CMK (cell line): ENCODE results near the gene CDH23.
"Not testable (repeated sequence)": the region's sequence is repeated elsewhere in the genome, so short reads cannot be mapped to it uniquely, and the experiment has no call there.

Experiments
- DNase-seq: peaks from one replicate; pipeline ENCODE4 v3.0.0-alpha.2; 2010; ENCODE audit warnings: low read depth

The CDH23 gene

DNA sequence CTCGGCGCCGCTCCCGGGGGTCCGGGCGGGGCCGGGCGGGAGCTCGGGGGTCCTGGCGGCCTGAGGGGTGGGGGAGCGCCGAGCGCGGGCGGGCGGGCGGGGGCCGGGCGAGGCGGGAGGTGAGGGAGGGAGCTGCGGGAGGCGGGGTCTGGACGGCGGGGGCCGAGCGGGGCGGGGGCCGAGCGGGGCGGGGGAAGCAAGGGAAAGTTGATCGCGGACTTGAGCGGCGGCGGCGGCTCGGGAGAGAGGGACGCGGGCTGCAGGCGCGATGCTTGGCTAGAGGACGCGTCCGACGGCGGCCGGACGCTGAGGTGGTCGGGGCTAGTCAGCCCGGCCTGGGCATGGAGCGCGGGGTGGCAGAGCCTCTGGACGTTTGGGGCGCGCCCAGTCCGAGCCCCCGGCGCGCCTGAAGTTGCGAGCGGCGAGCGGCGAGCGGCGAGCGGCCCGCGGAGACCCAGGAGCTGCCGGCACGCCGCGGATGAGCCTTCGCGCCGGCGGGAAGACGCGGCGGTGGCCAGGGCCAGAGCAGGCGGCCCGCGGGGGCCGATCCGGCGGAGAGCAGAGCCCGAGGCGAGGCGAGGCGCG, at the start of gene CDH23:
Gene CDH23 (plus strand): TSS at position 210 of the 585 bp plus-strand sequence. CDS start 42,912 bp downstream, outside the sequence.
- no peak for DNase-seq

DNA sequence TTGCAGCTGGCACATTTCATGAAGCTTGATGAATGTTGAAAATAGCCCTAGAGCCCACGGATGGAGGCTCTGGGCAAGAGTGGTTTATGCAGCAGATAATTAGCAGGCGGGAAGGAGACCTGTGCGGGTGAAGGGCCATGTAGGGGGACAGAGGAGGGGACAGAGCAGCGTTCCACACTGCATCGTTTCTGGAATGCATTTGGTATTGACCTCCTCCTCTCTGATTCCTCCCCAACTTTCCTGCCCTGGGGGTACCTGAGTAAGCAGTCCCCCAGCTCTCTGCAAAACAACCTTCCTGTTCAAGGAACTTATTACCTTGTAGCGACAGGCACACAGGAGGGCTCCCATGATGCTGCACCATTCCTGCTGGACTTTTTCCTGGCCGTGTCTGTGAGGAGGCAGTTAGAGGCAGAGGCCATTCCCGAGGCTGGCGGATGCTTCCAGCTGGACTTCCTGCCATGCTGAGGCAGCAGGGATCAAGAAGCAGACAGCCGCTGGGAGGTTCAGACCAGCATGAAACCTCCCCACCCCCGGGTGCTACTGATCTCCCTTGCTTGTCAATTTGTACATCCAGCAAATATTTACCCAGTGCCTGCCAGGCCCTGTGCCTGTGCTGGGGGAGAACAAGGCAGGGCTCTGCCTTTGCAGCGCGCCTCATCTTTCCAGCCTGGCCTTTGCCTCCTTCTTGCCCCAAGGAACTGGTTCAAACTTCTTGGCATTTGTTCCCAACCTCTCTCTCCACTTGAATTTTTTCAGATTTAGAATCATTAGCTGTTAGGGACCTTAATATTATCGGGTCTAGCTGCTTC, 48.9 kb upstream of the CDH23 start:
- no peak for DNase-seq

DNA sequence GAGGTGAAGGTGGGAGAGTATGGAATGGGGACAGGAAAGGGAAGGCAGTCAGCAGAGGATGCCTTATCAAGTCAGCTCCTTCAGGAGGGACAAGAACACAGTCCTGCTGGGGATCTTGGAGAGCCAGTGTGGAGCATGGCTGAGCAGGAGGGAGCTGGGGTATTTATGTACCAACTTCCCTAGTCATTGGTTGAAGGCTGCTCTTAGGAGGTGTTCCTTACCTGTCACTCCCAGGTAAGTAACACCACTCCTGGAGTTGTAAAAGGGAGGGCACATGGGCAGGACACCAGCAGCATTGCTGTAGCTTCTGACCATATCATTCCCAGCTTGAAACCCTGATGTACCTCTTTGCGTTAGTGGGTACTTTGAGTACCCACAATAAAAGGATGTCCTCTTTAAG, 47.9 kb upstream of the CDH23 start:
- DNase-seq, result no peak

DNA sequence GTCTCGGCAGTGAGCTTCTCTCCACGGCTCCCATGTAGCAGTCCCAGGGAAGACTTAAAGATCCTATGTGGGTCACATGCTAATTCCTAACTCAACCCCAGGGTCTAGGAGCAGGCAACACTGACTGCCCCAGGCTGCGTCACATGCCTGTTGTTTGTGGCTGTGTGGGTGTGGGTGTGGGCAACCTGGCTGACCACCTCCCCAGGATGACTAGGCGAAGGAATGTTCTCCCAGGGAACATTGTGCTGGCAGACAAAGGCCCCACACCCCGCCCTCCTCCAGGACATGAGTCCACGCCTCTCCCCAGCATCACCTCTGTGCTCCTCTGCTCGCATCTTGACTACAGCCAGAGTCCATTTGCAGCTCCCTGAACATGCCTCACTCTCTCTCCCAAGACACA, 47.3 kb upstream of the CDH23 start:
- DNase-seq, result no peak

DNA sequence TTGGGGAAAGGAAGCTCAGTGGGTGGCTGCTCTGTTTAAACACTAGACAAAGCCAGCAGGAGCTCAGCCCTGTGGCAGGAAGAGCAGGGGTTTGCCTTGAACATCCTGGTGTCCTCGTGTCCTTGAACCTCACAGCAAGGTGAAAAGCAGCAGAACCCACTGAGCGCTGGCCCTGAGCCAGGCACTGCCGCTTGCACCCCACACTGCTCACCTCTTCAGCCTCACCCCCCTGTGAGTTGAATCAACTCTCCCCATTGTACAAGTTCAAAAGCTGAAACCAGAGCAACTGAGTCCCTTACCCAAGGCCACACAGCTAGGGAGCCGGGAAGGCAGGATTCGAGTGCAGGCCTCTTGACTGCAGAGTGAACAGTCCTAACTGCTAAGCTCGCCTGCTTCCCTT, 45.6 kb upstream of the CDH23 start:
- DNase-seq, result no peak

DNA sequence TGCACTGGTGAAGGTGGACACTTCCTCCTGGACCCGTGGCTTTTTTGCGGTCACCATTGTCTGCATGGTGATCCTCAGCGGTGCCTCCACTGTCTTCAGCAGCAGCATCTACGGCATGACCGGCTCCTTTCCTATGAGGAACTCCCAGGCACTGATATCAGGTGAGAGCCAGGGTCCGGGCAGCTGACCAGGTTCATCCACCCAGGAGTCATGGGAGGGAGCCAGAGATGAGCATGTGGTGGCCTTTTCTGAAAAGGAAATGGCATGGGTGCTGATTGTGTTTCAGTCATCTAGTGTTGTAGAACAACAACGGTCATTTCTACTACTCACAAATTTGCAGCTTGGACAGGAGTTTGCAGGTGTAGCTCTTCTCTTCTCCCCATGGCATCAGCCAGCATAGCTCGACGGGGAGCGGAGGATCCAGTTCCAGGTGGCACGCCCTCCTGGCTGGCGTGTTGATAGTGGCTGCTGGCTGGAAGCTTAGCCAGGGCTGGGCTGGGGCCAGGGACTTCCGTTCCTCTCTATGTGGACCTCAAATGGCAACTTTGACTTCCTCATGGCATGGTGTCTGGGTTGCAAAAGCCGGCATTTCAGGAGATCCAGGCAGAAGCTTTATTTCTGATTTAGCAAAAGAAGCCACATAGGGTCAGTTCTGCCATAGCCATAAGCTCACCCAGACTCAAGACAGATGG, 44.9 kb upstream of the CDH23 start:
- DNase-seq, result no peak

DNA sequence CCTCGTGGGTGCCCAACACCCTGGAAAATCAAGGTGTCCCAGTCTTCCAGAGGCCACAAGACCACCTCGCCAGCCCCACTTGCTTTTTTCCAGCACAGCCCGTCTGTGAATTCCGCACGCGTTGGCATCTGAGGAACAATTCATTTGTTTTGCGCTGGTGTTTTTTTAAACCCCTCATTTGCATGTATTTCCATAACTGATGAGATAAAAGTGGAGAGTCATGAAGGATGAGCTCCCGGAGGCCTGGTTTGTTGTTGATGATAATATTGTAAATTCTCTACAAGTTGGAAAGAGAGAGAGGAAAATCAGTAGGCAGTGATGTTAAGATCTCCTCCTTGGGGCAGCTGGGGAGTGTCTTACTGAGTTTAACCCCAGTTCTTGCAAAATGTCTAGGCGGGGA, 43.1 kb upstream of the CDH23 start:
- no peak for DNase-seq

DNA sequence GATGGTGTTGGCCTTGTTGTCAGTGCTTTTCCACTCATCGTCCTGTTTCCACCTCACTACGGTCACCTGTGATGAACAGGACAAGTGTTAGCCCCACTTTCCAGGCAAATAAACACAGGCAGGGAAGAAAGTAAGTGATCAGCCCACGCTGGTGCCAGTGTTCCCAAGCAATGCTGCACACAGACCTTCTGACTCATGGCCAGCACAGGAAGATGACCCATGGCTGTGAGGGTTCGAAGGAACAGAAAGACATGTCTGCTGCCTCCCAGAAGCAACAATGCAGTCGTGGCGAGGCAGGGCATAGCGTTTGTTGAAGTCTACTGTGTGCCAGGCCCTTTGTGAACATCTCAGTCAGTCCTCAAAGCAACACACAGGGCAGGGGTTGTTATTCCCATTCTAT, 41.9 kb upstream of the CDH23 start:
- DNase-seq, result no peak

DNA sequence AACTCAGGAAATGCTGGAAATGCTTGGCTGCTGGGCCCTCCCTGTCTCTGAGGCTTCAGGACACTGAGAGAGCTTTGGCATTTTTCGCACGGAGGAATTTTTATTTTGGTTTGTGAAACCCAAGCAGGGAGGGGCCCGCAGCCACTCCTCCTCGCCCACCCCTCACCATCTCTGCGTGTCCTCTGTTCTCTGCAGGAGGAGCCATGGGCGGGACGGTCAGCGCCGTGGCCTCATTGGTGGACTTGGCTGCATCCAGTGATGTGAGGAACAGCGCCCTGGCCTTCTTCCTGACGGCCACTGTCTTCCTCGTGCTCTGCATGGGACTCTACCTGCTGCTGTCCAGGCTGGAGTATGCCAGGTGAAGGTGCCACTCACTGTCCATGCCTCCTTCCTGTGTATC, 40.8 kb upstream of the CDH23 start:
- no peak for DNase-seq

DNA sequence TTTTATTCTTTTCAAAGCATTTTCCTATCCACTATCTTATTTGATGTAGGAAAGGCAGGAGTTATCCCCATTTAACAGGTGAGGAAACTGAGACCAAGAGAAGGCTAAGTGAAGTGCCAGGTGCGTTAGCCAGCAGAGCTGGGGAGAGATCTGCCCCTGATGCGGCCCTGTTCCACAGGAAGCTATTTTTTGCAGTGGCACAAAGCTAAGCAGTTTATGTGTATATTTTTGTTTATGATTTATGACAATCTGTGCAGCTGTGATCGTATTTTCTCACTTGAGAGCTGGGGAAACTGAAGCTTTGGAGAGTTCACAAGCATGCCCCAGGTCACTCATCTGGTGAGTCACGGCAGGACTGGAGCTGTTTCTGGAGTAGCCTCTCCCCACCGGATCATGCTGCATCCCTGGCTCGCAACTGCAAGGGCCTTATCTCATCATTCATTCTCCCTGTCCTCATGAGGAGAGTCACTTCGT, 38.9 kb upstream of the CDH23 start:
- no peak for DNase-seq

DNA sequence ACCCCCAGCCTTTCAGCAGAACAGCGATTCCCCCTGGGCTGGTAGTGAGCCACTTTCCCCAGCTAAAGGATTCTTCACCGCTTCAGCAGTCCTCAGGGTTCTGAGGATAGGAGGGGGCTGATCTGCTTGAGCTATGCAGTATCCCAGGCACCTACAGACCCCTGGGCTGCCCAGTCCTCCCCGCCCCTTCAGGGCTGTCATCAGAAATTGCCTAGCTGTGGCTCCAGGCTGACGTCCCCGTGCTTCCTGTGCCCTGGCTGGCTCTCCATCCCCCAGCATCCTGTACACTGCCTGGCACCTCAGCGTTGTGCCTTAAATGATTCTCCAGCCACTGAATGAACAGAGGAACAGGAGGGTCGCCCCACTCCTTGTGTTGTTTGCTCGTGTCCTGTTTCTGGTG, 38.4 kb upstream of the CDH23 start:
- no peak for DNase-seq

DNA sequence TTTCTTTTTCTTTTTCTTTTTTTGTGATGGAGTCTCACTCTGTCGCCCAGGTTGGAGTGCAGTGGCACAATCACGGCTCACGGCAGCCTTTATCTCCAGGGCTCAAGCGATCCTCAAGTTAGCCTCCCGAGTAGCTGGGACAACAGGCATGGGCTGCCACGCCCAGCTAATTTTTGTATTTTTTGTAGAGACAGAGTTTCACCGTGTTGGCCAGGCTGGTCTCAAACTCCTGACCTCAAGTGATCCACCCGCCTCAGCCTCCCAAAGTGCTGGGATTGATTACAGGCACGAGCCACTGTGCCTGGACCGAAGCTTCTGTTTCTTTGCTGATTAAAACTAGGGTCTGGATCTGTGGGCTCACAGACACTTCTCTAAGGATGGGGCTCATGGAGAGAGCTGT, 37.8 kb upstream of the CDH23 start:
- not testable (repeated sequence) for DNase-seq

DNA sequence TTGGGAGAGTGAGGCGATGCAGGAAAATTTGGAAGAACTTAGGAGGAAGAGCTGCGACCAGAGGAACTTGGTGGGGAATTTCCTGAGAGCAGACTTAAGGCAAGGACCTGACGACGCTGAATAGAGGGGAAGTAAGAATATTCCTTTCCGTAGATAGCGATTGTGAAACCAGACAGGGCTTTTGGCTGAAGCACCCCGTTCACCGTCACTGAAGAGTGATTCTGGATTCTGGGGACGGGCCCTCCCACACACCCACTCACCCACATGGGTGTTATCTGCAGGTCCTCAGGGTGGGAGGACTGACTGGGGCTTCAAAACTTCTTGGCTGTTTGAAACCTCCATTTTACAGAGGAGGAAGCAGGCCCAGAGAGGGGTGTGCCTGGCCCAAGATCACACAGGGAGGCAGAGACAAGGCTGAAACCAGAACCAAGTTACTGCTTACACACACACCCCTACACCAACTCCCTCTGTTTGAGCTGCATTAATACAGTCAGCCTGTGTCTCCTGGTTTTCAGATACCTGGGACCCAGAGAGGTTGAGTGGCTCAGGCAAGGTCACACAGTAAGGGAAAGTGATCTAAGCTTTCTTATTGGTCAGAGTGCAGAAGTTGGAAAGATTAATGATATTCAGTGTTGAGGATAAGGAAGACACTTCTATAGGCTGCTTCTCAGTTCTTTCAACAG, 37.2 kb upstream of the CDH23 start:
- no peak for DNase-seq

DNA sequence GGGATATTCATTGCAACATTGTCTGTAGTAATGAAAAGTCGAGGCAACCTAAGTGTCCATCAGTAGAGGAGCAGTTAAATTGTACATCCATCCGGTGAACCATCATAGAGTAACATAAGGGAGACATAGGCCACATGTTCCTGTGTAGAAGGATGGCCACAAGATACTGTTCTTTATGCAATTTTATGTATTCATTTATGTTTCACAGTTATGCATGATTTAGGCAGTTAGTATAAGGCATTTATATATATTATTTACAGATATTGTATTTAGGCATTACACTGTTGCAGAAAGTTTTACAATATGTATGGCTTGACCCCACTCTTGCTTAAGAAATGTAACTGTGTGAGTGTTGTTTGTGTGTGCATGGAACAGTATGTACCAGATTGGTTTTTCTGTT, 36.0 kb upstream of the CDH23 start:
- no peak for DNase-seq

DNA sequence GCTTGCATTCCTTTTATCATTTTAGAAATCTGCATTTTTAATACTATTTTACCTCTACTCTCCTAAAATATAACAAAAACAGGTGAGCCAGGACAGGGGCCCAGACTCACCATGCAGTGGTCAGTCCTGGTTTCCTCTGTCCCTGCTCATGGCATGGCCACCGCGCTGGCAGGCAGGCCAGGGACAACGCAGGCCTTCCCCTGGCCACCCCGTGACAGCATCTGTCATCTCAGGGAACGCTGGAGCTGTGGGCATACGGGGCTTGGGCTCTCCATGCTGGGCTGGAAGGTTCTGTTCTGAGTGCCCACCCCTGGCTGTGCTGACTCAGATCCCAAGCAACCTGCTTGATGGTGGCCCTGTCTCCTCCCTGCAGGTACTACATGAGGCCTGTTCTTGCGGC, 35.1 kb upstream of the CDH23 start:
- DNase-seq, result no peak

DNA sequence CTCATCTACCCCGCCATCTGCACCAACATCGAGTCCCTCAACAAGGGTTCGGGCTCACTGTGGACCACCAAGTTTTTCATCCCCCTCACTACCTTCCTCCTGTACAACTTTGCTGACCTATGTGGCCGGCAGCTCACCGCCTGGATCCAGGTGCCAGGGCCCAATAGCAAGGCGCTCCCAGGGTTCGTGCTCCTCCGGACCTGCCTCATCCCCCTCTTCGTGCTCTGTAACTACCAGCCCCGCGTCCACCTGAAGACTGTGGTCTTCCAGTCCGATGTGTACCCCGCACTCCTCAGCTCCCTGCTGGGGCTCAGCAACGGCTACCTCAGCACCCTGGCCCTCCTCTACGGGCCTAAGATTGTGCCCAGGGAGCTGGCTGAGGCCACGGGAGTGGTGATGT, 34.6 kb upstream of the CDH23 start:
- DNase-seq, result no peak

DNA sequence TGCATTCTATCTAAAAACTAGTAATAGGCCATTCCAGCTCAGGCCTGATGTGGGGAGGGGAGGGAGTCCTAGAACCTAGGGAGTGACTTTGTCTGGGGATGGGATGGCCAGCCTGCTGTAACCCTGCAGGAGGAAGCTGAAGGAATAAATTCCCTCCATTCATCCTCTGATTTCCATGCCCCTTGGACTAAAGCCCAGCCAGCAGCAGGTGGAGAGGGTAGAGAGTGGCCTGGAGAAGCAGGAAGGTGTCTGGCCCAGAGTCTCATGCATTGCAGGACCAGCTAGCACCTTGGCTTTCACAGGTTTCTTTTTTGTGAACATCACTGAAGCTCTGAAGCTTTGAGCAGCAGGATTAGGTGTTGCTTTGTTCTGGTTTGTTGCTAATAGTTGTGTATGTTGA, 32.8 kb upstream of the CDH23 start:
- DNase-seq, result no peak

DNA sequence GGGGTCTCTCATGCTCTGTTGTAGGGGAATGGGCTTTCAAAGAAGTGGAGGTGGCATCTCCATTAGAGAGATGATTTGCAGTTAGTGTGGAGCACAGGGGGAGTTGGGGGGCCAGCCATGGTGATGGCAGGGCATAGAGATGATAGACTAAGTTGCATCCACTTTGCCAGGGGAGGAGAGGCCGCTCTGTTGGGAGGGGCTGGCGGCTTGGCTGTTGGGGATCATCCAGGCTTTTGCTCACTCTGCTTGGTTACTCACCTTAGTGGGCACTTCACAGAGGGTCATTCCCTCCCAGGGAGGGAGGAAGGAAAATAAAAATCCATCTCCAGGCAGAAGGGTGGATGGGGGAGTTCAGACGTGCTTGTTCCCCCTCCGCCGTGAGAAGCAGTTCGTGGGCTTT, 31.4 kb upstream of the CDH23 start:
- DNase-seq, result no peak

DNA sequence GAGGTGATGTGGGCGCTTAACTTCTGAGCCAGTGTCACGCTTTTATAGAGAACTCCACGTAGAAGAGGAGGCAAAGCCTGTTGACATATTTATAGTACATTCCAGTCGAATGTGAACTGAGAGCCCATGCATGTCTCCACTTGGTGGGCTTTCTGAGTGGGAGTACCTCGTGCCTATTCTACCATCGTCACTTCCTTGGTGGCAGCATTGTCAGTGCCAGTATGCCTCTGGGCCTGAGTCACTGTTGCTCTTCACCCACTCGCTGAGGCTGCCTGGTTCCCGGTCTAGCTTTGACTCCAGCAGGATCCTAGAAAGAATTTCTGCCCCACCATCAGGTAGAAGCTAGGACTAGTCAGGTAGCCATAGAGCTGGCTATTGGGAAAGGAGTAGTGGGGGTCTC, 30.0 kb upstream of the CDH23 start:
- no peak for DNase-seq

DNA sequence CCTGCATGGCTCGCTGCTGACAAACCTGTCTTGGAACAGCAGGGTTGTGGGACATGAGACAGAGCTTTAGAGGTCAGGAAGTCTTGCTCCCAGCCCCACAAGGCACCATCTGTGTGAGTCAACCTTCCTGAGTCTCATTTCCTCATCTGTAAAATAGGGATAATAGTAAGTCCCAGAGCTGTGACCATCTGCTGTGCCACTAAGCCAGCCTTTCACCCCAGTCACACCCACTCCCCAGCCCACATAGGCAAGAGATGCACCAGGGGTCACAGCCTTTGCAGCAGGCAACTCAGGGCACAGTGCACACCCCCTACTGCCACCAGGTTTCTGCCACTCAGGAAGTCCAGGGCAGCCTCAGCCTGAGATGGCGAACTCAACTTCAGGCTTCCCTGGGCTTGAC, 29.4 kb upstream of the CDH23 start:
- no peak for DNase-seq

DNA sequence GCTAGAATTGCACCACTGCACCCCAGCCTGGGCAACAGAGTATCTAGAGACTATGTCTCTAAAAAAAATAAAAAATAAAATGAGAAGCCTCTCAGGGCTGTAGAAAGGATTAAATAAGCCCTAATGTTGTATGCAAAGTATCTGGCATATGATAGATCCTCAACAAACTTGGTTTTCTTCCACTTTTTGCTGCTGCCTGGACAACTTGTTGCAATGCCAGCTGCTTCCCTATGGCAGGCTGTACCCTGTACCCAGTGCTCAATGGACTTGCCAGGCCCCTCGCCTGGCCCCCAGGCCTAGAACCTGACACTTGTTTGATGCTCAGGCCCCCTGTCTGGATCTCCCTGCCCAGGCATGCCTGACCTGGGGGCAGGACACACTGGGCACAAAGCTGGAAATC, 28.5 kb upstream of the CDH23 start:
- DNase-seq, result no peak

DNA sequence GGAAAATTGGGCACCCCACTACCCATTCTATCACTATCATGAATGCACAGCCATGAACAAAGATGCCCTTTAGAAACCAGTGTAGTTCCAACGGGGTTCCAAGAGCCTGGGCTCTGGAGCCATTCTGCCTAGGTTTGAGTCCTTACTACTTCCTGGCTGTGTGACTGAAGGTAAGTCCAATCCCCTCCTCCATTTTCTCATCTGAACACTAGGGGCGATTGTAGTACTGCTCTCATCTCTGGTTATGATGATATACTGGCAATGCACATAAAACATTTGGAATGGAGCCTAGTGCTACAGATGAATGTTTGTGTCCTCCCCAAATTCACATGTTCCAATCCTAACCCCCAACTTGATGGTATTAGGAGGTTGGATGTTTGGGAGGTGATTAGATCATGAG, 28.1 kb upstream of the CDH23 start:
- DNase-seq, result no peak

DNA sequence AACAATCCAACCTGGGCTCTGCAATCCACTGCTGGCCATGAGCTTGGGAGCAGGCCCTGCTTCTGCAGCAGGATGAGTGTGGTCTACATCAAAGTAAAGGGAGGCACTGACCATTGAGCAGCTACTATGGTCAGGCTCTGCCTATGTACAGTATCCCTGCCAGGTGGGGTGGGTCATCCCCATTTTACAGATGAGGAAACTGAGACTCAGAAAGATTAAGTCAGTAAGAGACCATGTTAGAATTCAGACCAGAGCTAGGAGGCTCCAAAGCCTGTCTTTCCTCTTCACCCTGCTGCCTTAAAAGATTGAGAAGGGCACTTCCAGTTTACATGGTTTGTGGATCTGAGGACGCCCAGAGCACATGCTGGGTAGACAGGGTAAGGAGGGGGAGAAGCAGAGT, 27.1 kb upstream of the CDH23 start:
- no peak for DNase-seq
